ENCODE measurements around the gene PARD3B.

DNA sequence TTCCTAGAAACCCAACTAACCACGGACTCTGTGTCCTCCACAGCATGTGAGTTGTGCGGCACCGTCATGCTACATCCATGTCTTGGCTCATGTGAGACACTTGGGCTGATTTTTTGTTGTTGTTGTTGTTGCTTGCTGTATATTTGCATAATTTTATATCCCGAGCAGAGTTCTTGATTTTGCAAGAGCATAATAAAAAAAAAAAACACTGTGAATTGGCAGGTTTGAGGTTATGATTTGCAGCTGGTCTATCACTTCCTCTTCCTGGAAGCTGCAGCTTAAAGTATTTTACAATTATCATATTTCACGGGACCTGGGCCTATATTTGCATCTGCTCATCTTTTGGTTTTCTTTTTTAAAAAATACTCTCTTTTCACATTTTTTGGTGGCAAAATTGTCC, 994.8 kb downstream of the PARD3B start:
- TF ChIP-seq, protein P1, sequence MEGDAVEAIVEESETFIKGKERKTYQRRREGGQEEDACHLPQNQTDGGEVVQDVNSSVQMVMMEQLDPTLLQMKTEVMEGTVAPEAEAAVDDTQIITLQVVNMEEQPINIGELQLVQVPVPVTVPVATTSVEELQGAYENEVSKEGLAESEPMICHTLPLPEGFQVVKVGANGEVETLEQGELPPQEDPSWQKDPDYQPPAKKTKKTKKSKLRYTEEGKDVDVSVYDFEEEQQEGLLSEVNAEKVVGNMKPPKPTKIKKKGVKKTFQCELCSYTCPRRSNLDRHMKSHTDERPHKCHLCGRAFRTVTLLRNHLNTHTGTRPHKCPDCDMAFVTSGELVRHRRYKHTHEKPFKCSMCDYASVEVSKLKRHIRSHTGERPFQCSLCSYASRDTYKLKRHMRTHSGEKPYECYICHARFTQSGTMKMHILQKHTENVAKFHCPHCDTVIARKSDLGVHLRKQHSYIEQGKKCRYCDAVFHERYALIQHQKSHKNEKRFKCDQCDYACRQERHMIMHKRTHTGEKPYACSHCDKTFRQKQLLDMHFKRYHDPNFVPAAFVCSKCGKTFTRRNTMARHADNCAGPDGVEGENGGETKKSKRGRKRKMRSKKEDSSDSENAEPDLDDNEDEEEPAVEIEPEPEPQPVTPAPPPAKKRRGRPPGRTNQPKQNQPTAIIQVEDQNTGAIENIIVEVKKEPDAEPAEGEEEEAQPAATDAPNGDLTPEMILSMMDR (IDR thresholded peaks at IDR 0.05): no peak
- no peak for TF ChIP-seq POLR2A (IDR thresholded peaks at IDR 0.05)

All from lower leg skin (tissue), 3 donors.